Activated CD4-positive, alpha-beta memory T cell treated with anti-CD3 and anti-CD28 coated beads, Interleukin-2, amount 10 ng/mL, durations not matched to agents 7 days and 5 days (primary cell): ENCODE results near the gene PRKCE. TPM values are rescaled to one million over a fixed set of nuclear protein-coding genes. Genes with fewer than 3 reads are reported as not detected.

ENCODE experiments used
- CTCF ChIA-PET: fragments of 350-600 bp; sonication (Branson Sonifier 250); formaldehyde crosslinking; loops from one replicate; lab custom pipeline; 2021; ENCODE audit warnings: antibody characterized with exemption, inconsistent platforms; lab: Charles Lee
- POLR2A ChIA-PET: fragments of 350-600 bp; sonication (Branson Sonifier 250); formaldehyde crosslinking; loops from one replicate; lab custom pipeline; 2021; ENCODE audit warnings: antibody characterized with exemption; lab: Charles Lee
- DNase-seq: peaks from one replicate; pipeline ENCODE4 v3.0.0-alpha.2; 2020
- H3K27ac Mint-ChIP-seq: one replicate; pipeline ENCODE4 v1.8.0; 2021; ENCODE audit warnings: mild to moderate bottlenecking, mixed read lengths
- H3K27me3 Mint-ChIP-seq: one replicate; pipeline ENCODE4 v1.8.0; 2021; ENCODE audit warnings: mixed read lengths
- H3K36me3 Mint-ChIP-seq: one replicate; pipeline ENCODE4 v1.8.0; 2021; ENCODE audit warnings: low read depth, mixed read lengths
- H3K4me1 Mint-ChIP-seq: one replicate; pipeline ENCODE4 v1.8.0; 2021; ENCODE audit warnings: mixed read lengths
- H3K4me3 Mint-ChIP-seq: one replicate; pipeline ENCODE4 v1.8.0; 2021; ENCODE audit warnings: mild to moderate bottlenecking, mixed read lengths
- H3K9me3 Mint-ChIP-seq: one replicate; pipeline ENCODE4 v1.8.0; 2021; ENCODE audit warnings: mixed read lengths
- total RNA-seq, 2 experiments: library from RNA; stranded (reverse); gene quantifications; one replicate each; pipeline ENCODE4 v1.2.3, GENCODE V29; 2021

PRKCE gene
- total RNA-seq, 2 experiments from 2014 or later: 20.6 to 23.3 TPM

DNA sequence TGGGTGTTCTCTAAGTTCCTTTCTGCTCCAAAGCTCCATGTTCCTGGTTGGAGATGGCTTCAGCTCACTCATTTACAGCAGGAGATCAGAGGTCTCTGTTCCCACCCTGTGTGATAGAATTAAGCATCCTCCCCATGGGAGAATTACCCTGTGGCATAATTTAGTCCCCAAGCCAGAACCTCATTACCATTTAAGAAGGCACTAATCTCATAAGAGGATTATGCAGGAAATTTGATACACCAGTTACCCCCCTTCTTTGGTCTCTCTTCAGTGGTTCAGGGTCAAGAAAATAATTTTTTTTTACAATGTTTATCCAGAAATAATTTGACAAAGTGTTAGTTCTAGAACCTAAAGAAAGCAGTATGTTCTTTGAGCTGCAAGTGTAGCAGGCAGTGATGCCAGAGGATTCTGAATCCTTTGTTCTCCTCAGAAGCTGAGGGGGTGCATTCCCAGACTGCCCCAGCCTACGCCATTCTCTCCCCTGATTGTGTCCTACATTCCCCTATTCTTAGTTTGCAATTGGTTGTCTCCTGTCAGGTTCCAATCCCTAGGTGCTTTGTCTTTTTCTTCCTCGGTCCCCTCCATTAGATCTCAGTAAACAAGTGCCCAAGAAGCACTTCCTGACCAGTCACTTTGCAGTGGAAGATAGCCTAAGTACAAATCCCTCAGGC is 163.6 kb downstream of the PRKCE start:
- no peak overlapping the region for H3K27ac Mint-ChIP-seq
- DNase-seq: no peak
- no peak overlapping the region for H3K4me3 Mint-ChIP-seq
- H3K4me1 Mint-ChIP-seq: no peaks in the 10 kb centered on the region
- CTCF ChIA-PET: no interaction called here
- H3K9me3 Mint-ChIP-seq: no peaks in the 10 kb centered on the region
- POLR2A ChIA-PET: no interaction called here
- no peaks in the 10 kb centered on the region for H3K27me3 Mint-ChIP-seq
- H3K36me3 Mint-ChIP-seq: no peaks in the 10 kb centered on the region

DNA sequence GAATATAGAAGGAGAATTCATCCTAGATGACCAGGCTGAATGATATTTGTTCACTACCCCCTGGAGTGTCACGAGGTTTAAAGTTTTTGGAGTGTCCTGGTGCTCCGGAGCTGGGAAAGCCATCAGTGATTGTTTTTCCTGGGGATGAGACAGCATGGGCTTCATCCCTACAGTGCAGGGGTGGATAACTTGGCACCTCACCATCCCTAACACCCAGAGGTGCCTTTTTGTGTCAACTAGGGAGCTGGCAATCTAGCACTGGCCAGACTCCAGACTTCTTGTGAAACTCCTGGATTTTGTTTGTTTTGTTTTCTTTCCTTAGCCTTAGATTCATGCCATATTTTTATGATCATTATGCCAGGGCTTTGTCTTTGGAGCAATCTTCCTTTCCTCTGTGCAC is 164.8 kb downstream of the PRKCE start:
- Mint-ChIP-seq H3K4me3 (no peak overlapping the region), H3K27me3 (no peaks in the 10 kb centered on the region), H3K9me3 (no peaks in the 10 kb centered on the region), H3K27ac (no peak overlapping the region), H3K36me3 (no peaks in the 10 kb centered on the region), H3K4me1 (no peaks in the 10 kb centered on the region)
- POLR2A ChIA-PET: no interaction called here
- no peak for DNase-seq
- CTCF ChIA-PET: no interaction called here

DNA sequence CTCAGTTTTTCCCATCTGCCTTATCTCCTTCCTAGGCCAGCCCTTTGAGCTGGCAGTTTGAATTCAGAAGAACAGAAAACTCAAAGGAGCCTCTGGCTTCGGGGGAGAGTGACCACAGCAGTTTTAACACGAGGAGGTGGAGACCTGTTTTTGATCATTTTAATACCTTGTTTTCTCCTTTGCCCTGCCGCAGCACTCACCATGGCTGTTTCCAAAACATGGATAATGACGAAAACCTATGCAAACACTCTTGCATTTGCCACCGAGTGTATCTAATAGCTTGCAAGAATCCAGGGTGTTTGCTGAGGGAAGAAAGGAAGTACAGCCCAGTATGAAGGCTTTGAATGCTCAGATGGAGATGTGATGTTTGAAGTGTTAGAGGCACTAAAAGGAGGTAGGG is 167.1 kb downstream of the PRKCE start:
- no peaks in the 10 kb centered on the region for H3K4me1 Mint-ChIP-seq
- ChIA-PET CTCF (no interaction called here), POLR2A (no interaction called here)
- H3K27ac Mint-ChIP-seq: no peak overlapping the region
- no peaks in the 10 kb centered on the region for H3K36me3 Mint-ChIP-seq
- H3K9me3 Mint-ChIP-seq: no peaks in the 10 kb centered on the region
- no peak overlapping the region for H3K4me3 Mint-ChIP-seq
- DNase-seq: no peak
- no peaks in the 10 kb centered on the region for H3K27me3 Mint-ChIP-seq

DNA sequence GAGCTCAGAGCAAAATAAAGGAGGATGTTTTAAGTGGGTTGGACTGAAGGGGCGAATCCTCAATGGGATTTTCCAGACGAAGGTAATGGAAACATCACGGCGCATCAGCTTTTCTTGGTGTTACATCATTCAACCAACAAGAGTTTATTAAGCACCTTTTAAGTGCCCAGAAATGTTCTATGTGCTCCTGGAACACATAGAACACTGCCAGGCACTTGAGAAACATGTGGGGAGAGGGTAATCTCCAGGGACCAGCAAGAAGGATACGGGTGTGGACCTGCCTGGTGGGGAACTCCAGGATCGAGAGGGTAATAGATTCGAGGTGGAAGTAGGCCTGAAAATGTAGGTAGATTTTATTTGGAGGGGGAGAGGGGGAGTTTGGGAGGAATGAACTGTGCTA is 168.6 kb downstream of the PRKCE start:
- no peak overlapping the region for H3K27ac Mint-ChIP-seq
- POLR2A ChIA-PET: no interaction called here
- H3K27me3 Mint-ChIP-seq: no peaks in the 10 kb centered on the region
- no peaks in the 10 kb centered on the region for H3K4me1 Mint-ChIP-seq
- no peak overlapping the region for H3K4me3 Mint-ChIP-seq
- H3K36me3 Mint-ChIP-seq: no peaks in the 10 kb centered on the region
- no peak for DNase-seq
- CTCF ChIA-PET: no interaction called here
- no peaks in the 10 kb centered on the region for H3K9me3 Mint-ChIP-seq

DNA sequence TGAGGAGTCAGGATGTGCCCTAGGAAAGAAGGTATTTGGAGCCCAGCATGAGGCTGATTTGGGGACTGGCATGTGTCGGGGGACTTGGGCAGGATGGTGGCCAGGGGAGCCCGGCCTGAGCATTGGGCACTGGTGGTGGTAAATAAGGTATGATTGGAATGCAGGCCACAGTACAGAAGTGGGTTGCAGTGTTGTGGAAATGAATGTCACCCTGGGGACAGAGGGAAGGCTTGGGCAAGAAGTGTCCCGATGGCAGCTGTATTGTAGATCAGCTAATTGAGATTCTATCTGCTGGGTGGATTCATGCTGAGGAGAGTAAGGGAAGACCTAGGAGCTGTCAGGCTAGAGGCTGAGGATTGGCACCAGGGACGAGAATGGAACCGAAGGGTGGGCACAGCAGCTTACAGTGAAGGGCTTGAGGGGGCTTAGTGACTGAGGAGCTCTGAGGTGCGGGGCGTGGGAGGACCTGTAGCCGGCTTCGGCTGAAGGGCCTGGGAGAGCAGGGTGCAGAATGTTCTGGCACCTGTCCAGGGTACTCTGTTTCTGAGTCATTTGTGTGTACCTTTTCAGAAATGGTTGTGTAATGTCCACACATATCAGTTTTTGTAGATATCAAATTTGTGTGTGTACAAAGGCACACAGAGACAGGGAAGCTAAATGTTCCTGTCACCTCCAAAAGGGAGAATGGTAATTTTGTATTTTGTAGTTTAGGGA is 170.2 kb downstream of the PRKCE start:
- Mint-ChIP-seq H3K4me1 (no peaks in the 10 kb centered on the region), H3K4me3 (no peak overlapping the region), H3K36me3 (no peaks in the 10 kb centered on the region), H3K27ac (no peak overlapping the region), H3K9me3 (no peaks in the 10 kb centered on the region), H3K27me3 (no peaks in the 10 kb centered on the region)
- ChIA-PET POLR2A (no interaction called here), CTCF (no interaction called here)
- DNase-seq: no peak

DNA sequence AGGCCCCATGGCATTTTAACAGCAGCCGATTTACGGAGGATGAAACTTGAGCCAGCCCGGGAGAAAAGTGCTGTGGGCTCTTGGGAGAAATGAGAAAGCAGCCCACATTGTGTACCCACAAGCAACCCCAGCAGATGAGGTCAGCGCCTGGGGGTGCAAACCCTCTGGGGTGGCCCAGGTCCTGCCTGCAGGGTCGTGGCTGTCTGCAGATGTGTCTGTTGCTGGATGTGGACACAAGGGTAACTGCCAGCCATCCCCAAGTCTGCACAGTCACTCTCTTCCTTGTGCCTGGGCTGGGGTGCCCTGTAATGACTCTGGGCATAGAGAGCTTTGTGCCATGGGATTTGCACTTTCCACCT is 170.8 kb downstream of the PRKCE start:
- Mint-ChIP-seq H3K9me3 (no peaks in the 10 kb centered on the region), H3K4me1 (peaks cover 4% of the 10 kb centered on the region), H3K4me3 (no peak overlapping the region), H3K27me3 (no peaks in the 10 kb centered on the region), H3K27ac (no peak overlapping the region), H3K36me3 (peaks cover 4% of the 10 kb centered on the region)
- CTCF ChIA-PET: no interaction called here
- DNase-seq: no peak
- POLR2A ChIA-PET: no interaction called here

DNA sequence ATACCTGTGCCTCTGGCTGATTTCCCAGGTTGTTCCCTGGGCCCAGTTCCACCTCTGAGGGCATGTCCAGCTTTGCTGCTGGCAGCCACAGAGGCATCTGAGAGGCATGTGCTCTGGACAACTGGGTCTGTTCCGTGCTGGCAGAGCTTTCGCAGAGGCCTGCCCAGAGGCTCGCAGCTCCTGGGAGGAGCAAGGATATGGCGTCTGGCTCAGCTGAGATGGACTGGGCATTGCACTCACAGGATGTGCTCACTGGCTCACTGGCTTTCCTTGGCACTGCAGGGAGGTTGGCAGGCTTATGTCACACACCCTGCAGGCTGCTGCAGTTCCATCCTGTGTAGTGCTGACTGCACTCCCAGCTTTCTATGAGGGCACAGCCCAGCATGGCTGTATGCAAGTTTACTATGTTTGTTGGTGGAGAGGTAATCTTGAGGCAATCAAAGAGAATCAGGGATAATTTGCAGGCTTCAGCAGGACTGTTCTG is 172.3 kb downstream of the PRKCE start:
- no peak overlapping the region for H3K27ac Mint-ChIP-seq
- no peak for DNase-seq
- no peak overlapping the region for H3K4me3 Mint-ChIP-seq
- peaks cover 5% of the 10 kb centered on the region for H3K4me1 Mint-ChIP-seq
- ChIA-PET CTCF (no interaction called here), POLR2A (no interaction called here)
- no peaks in the 10 kb centered on the region for H3K27me3 Mint-ChIP-seq
- H3K36me3 Mint-ChIP-seq: peaks cover 4% of the 10 kb centered on the region
- peaks cover 2% of the 10 kb centered on the region for H3K9me3 Mint-ChIP-seq

DNA sequence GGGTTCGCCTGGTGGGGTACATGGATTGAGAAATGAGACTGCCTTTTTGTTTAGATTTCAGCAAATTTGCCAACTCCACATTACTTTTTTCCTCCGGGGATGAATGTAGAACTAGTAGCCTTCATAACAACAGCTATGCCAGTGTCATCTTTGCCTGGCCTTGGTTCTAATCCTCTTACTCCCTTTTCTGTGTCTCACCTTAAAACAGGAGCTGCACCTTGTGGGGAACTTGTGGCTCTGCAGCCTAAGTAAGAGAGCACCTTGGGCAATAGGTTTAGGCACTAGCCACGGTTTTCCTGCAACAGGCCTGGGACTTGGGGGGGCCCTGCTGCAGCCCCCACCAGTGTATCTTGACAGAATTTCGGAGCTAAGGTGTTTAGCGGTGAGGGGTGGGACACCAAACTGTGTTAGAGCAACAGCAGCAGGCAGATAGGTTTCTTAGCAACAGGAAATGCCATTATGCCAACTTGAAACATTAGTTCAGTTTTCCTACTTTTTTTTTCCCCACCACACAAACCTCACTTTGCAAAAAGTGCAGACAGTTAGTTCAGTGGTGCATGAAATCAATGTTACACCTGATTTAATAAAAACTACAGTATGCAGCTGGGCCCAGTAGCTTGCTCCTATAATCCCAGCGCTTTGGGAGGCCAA is 173.7 kb downstream of the PRKCE start:
- POLR2A ChIA-PET: no interaction called here

DNA sequence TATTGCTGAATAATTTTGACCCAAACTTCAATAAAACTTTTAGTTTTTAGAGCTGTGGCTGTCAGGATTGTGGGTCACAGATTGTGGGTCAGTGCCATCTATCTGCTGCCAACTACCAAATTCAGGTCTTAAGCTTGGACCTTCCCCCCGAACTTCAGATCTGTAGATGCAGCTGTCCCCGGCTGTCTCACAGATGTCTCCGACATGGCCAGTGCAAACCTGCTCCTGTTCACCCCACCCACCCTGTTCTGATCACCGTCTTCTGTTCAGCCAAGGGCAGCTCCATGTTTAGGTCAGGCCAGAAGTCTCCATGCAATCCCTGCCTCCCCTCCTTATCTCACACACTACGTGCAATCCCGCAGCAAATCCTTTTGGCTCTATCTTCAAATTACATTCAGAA is 175.0 kb downstream of the PRKCE start:
- Mint-ChIP-seq H3K9me3 (peaks cover 22% of the 10 kb centered on the region), H3K27me3 (no peaks in the 10 kb centered on the region), H3K4me3 (no peak overlapping the region), H3K36me3 (peaks cover 17% of the 10 kb centered on the region), H3K4me1 (peaks cover 5% of the 10 kb centered on the region), H3K27ac (no peak overlapping the region)
- CTCF ChIA-PET: no interaction called here
- POLR2A ChIA-PET: no interaction called here
- no peak for DNase-seq

More for the DNA sequence above, 173.7 kb downstream of the PRKCE start:
- no peak for DNase-seq
- peaks cover 7% of the 10 kb centered on the region for H3K36me3 Mint-ChIP-seq
- peaks cover 5% of the 10 kb centered on the region for H3K4me1 Mint-ChIP-seq
- H3K27ac Mint-ChIP-seq: no peak overlapping the region
- H3K4me3 Mint-ChIP-seq: no peak overlapping the region
- H3K9me3 Mint-ChIP-seq: peaks cover 8% of the 10 kb centered on the region
- CTCF ChIA-PET: no interaction called here
- H3K27me3 Mint-ChIP-seq: no peaks in the 10 kb centered on the region

DNA sequence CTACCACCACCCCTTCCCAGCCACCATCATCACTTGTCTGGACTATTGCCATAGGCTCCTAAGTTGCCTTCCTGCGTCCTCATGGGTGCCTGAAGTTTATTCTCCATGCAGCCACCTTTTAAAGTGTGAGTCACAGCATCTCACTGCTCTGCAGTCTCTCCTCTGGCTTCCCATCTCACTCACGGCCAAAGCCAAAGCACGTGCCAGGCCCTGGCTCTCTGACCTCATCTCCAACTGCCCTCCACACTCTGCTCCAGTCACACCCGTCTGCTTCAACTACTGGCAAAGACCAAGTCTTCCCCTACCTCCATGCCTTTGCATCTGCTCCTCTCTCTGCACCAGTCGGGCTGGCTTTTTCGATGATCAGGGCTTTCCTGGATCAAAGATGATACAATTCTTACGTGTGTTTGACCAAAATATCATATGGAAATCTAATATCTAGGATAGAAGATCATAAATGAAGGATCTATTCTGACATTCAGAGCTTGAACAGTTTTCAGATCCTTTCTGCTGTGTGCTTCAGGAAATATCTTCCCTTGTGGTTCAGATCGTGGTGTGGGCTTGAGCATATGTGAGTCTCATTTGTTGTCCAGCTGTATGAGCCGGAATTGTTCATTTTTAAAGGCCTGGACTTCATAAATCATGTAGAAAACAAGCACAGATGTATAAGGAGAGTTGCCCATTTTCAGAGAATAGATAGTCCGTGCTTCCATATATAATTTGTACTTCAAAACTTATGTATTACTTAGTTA is 175.6 kb downstream of the PRKCE start:
- H3K27ac Mint-ChIP-seq: no peak overlapping the region
- no peak for DNase-seq
- POLR2A ChIA-PET: no interaction called here
- H3K4me3 Mint-ChIP-seq: no peak overlapping the region
- no peaks in the 10 kb centered on the region for H3K27me3 Mint-ChIP-seq
- CTCF ChIA-PET: no interaction called here
- peaks cover 22% of the 10 kb centered on the region for H3K9me3 Mint-ChIP-seq
- H3K4me1 Mint-ChIP-seq: peaks cover 5% of the 10 kb centered on the region
- peaks cover 17% of the 10 kb centered on the region for H3K36me3 Mint-ChIP-seq

DNA sequence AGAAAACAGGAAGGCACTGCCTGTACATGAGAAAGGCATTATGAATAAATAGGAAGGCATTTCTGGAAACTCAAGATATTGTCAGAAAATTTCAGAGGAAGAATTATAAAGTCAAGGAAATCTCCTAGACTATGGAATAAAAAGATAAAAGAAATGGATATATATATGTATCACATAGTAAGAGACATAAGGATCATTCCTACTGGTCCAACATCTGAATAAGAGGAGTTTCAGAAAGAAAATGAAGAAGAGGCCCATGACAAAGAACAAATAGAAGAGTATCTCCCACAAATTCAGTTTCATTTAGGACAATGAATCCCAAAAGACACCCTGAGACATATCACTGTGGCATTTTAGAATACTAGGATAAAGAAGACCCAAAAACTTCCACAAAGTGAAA is 178.8 kb downstream of the PRKCE start:
- POLR2A ChIA-PET: no interaction called here
- Mint-ChIP-seq H3K36me3 (peaks cover 17% of the 10 kb centered on the region), H3K4me1 (peaks cover 9% of the 10 kb centered on the region), H3K27me3 (no peaks in the 10 kb centered on the region), H3K4me3 (no peak overlapping the region), H3K9me3 (peaks cover 22% of the 10 kb centered on the region), H3K27ac (no peak overlapping the region)
- no peak for DNase-seq
- CTCF ChIA-PET: no interaction called here

DNA sequence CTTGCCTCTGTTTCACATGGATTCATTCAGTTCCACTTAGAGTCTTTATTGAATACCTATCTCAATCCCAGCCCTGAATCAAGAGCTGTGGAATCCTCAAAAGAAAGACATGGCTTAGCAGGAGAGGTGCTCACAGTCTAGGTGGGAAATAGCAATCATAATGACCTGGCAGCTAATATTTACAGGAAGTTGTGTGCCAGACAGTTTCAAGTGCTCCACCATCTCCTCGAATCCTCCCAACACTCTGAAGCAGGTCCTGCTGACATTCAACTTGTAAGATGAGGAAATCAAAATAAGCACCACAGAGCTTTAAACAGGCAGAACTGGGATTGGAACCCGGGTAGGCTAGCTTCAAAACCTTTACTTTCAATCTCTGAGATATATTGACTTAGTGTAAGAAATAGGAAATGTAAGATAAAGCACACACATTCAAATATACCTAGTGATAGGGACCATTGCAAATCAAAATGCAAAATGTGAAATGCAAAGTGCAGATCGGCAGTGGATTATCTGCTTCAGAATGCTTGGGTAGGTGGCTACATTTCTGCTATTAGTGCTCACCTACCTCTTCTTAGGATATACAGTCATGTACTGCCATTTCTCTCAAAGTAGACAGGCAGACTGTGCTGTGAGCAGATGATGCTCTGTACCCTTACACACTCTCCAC is 182.0 kb downstream of the PRKCE start:
- Mint-ChIP-seq H3K4me3 (no peak overlapping the region), H3K9me3 (peaks cover 21% of the 10 kb centered on the region), H3K4me1 (peaks cover 9% of the 10 kb centered on the region), H3K27ac (no peak overlapping the region), H3K27me3 (no peaks in the 10 kb centered on the region), H3K36me3 (peaks cover 12% of the 10 kb centered on the region)
- POLR2A ChIA-PET: interaction anchor here (1.0 kb wide), 1 partner anchor 16 kb away, joined by 3 read pairs; no protein-coding TSS in a partner anchor
- CTCF ChIA-PET: no interaction called here
- no peak for DNase-seq
